GM10248 (cell line): ENCODE data around the gene WT1.

ENCODE experiments used
- CTCF ChIA-PET: fragments of 300-600 bp; sonication (Branson Sonifier 250); formaldehyde crosslinking; extraction: SDS; loops from one replicate; lab custom pipeline; 2021; ENCODE audit warnings: antibody characterized with exemption; lab: Yijun Ruan, JAX
- POLR2A ChIA-PET: fragments of 350-650 bp; sonication (Branson Sonifier 250); formaldehyde crosslinking; extraction: SDS; loops from one replicate; lab custom pipeline; 2020; ENCODE audit warnings: antibody characterized with exemption; lab: Yijun Ruan, JAX
- DNase-seq: peaks from one replicate; pipeline ENCODE4 v3.0.0; 2012; ENCODE audit errors: extremely low spot score
- TF ChIP-seq, protein P1 (sequence below): IDR thresholded peaks from 2 replicates; pipeline ENCODE4 v1.5.1; 2012; ENCODE audit warnings: mild to moderate bottlenecking, low read depth; ENCODE audit errors: extremely low read depth, missing control alignments, control extremely low read depth

WT1 gene

DNA sequence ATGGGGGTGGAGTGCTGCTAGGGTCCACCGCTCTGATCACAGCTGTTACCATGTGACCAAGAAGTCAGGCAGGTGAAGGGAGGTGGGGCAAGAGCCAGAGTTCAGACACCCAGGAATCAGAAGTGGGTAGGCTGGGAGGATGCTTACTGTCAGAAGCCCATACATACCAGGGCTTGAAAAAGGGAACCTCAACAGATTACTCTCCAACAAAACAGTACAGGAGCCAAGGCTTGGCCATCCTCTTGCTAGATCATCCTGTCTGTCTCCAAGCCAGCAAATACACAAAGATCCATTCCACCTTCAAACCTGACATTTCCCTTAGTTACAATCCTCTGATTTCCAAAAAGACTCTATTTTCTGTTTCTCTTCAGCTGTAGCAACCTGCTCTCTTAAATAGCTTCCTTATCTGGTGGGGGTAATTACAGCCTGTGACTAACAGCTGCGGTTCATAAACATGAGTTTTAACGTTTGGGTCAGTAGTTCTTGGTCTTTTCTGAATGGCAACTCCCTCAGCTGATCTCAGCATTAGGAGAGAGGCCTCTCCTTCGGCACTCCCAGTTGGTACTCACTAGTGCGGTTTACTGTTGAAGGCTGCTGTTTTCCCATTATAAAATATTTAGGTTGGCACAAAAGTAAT is 31.1 kb upstream of the WT1 start:
- TF ChIP-seq, protein P1, sequence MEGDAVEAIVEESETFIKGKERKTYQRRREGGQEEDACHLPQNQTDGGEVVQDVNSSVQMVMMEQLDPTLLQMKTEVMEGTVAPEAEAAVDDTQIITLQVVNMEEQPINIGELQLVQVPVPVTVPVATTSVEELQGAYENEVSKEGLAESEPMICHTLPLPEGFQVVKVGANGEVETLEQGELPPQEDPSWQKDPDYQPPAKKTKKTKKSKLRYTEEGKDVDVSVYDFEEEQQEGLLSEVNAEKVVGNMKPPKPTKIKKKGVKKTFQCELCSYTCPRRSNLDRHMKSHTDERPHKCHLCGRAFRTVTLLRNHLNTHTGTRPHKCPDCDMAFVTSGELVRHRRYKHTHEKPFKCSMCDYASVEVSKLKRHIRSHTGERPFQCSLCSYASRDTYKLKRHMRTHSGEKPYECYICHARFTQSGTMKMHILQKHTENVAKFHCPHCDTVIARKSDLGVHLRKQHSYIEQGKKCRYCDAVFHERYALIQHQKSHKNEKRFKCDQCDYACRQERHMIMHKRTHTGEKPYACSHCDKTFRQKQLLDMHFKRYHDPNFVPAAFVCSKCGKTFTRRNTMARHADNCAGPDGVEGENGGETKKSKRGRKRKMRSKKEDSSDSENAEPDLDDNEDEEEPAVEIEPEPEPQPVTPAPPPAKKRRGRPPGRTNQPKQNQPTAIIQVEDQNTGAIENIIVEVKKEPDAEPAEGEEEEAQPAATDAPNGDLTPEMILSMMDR: no peak
- ChIA-PET POLR2A (no interaction called here), CTCF (interaction anchor here (0.7 to 1.0 kb wide), 2 partner anchors 8 to 17 kb away, joined by 3 read pairs; no protein-coding TSS in a partner anchor)
- no peak for DNase-seq

DNA sequence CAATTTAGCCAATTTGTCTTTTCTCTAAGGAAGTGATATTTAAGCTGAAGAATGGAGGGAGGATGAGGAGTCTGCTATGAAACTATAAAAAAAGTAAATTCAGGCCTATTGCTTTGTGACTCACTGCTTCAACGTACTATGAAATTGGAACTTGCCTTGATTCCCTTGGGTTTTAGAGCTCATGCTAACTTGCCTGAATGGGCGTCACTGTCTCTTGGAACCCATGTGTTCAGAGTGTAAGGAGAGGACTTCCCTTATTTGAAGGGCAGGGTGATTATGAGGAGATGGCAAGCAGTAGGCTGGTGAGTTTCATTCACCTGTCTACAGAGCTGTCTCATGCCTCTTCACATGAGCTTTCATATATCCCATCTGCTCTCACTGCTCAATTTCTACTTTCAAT is 28.7 kb upstream of the WT1 start:
- TF ChIP-seq, protein P1: no peak
- ChIA-PET CTCF (interaction anchor here (1.4 kb wide), 1 partner anchor 43 kb away, joined by 3 read pairs; no protein-coding TSS in a partner anchor), POLR2A (no interaction called here)
- no peak for DNase-seq

DNA sequence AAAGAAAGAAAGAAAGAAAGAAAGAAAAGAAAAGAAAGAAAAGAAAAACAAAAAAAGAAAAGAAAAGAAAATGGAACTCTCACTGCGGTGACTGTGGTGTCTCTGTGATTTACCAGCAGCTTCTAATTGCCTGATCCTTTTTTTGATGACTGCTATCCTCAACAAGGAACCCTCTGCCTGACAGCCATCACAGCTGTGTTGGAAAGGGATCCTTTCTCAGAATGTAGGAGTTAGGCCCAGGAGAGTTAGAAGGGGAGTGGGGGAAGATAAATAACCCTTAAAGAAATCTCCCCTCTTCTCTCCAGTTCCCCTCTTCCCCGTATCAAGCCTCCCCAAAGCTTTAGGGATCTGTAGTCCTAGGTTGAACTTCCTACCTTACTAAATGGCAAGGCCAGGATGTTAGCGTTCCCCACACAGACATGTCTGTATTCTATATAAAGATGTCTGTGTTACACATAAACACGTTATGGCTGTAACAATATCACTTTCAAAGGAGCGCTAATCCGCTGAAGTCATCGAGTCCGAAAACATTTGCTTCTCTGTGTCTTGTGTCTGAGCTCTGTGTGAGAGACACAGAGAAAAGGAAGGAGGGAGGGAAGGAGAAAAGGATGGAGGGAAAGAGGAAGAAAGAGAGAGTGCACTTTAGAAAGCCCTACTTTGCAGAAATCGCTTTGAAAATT is 26.8 kb upstream of the WT1 start:
- TF ChIP-seq, protein P1: no peak
- CTCF ChIA-PET: interaction anchor here (0.7 kb wide), 1 partner anchor 12 kb away, joined by 4 read pairs; no protein-coding TSS in a partner anchor
- POLR2A ChIA-PET: no interaction called here
- DNase-seq: no peak

DNA sequence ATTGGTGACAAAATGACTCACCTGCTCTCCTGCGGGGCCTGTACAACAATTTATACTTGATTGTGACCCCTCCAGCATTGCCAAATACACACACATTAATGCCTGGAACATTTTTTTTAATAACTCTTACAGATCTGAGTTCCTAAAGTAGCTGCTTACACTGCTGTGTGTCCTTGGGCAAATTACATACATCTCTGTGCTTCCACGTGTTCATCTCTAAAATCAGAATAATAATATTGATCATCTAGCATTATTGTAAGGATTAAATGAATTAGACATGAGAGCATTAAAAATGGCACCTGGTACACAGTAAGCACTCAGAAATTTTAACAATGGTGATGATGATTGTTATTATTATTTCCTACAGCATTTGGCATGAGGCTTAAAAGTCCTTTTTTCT is 21.5 kb upstream of the WT1 start:
- ChIA-PET CTCF (no interaction called here), POLR2A (no interaction called here)
- TF ChIP-seq, protein P1: no peak
- no peak for DNase-seq

DNA sequence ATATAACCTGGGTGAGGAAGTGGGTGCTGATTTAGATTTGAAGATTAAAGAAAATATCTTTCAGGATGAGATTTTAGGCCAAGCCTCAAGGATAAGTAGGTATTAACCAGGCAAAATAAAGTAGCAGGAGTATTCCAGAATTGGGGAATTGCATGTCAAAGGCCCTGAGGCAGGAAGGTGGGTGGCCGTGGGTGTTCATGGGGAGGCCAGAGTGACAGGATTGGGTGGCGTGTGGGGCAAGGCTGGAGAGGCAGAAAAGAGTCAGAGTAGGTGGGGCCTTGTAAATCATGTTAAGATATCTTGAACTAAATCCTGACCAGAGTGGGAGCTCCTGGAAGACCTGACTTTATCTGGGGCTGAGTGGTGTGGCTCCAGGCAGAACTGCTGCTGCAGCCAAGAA is 19.7 kb upstream of the WT1 start:
- CTCF ChIA-PET: interaction anchor here (0.9 kb wide), 1 partner anchor 33 kb away, joined by 3 read pairs; no protein-coding TSS in a partner anchor

DNA sequence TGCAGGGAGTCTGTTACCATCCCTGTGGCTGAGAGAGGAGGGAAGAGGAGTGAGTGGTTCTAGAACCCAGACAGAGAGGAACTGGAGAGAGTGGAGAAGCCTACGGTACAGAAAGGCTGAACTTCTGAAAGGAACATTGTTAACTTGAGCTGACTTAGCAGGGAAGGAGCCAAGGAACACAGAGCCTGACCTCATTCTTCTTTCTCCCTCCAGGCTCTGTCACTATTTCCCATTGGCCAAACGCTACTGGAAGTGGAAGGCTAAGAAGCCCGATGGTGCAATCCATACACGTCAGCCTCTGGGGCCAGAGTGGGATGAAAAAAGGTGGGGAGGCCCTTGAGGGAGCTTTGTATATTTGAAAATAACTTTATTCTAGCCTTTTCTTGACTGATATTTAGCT is 16.5 kb upstream of the WT1 start:
- CTCF ChIA-PET: interaction anchor here (1.2 kb wide), 1 partner anchor 9 kb away, joined by 3 read pairs; no protein-coding TSS in a partner anchor
- DNase-seq: no peak
- POLR2A ChIA-PET: no interaction called here
- TF ChIP-seq, protein P1: no peak

More for the DNA sequence above, 19.7 kb upstream of the WT1 start:
- TF ChIP-seq, protein P1: no peak
- DNase-seq: no peak
- POLR2A ChIA-PET: no interaction called here
